ENCODE measurements around the gene MZF1. TPM values are rescaled to one million over a fixed set of nuclear protein-coding genes. Genes with fewer than 3 reads are reported as not detected.
A peak's percentile ranks its signal among the peaks of the same experiment; 100 is the strongest.

The MZF1 gene
- total and polyA plus RNA-seq, 10 of the 15 experiments (the other 5 are each of a cell fraction or from before 2014, with no cell fraction given), result 0.38 to 14.7 (median 7.2) TPM

DNA sequence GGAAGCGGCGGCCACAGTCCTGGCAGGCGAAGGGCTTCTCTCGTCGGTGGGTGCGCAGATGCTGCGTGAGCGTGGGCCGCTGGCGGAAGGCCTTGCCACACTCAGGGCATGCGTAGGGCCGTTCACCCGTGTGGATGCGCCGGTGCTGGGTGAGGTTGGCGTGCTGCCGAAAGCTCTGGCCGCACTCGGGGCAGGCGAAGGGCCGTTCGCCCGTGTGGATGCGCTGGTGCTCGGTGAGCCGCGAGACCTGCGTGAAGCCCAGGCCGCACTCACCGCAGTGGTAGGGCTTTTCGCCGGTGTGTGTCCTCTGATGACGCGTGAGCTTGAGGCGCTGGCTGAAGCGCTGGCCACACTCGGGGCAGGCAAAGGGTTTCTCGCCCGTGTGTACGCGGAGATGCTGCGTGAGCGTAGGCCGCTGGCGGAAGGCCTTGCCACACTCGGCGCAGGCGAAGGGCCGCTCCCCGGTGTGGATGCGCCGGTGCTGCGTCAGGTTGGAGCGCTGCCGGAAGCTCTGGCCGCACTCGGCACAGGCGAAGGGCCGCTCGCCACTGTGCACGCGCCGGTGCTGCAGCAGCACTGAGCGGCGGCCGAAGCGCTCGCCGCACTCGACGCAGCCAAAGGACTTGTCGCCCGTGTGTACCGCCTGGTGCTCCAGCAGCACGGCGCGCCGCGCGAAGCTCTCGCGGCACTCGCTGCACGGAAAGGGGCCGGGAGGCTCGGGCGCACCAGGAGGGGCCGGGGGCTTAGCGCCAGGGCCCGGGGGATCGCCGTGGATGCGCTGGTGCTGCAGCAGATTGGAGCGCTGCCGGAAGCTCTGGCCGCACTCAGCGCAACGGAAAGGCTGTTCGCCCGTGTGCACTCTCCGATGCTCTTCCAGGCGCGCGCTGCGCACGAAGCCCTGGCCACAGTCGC lies 10.8 kb downstream of the MZF1 start (continued):
- TF ChIP-seq, protein P1, sequence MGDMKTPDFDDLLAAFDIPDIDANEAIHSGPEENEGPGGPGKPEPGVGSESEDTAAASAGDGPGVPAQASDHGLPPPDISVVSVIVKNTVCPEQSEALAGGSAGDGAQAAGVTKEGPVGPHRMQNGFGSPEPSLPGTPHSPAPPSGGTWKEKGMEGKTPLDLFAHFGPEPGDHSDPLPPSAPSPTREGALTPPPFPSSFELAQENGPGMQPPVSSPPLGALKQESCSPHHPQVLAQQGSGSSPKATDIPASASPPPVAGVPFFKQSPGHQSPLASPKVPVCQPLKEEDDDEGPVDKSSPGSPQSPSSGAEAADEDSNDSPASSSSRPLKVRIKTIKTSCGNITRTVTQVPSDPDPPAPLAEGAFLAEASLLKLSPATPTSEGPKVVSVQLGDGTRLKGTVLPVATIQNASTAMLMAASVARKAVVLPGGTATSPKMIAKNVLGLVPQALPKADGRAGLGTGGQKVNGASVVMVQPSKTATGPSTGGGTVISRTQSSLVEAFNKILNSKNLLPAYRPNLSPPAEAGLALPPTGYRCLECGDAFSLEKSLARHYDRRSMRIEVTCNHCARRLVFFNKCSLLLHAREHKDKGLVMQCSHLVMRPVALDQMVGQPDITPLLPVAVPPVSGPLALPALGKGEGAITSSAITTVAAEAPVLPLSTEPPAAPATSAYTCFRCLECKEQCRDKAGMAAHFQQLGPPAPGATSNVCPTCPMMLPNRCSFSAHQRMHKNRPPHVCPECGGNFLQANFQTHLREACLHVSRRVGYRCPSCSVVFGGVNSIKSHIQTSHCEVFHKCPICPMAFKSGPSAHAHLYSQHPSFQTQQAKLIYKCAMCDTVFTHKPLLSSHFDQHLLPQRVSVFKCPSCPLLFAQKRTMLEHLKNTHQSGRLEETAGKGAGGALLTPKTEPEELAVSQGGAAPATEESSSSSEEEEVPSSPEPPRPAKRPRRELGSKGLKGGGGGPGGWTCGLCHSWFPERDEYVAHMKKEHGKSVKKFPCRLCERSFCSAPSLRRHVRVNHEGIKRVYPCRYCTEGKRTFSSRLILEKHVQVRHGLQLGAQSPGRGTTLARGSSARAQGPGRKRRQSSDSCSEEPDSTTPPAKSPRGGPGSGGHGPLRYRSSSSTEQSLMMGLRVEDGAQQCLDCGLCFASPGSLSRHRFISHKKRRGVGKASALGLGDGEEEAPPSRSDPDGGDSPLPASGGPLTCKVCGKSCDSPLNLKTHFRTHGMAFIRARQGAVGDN (IDR thresholded peaks at IDR 0.05), result peak; percentile 80
- TF ChIP-seq KDM1A (IDR thresholded peaks at IDR 0.05; ENCODE audit: borderline replicate concordance) (no peak), DPF2 (IDR thresholded peaks at IDR 0.05) (peak; percentile 77; the same call in 1 of the 2 replicates), EZH2 (IDR thresholded peaks at IDR 0.05; ENCODE audit: borderline replicate concordance, control insufficient read depth, low read depth, low read length) (no peak), CREM (IDR thresholded peaks at IDR 0.05; ENCODE audit: low read depth) (0 out of 2 replicates have a peak, but pooled peaks have one; percentile 31), GATAD2B (conservative IDR thresholded peaks at IDR 0.05; ENCODE audit: low read depth) (0 out of 2 replicates have a peak, but pooled peaks have one; percentile 45), ZNF217 (IDR thresholded peaks at IDR 0.05) (no peak), SUPT20H (IDR thresholded peaks at IDR 0.05; ENCODE audit: borderline replicate concordance, control insufficient read depth, low read depth, low read length) (no peak), RFX5 (IDR thresholded peaks at IDR 0.05; ENCODE audit: low read depth, low read length) (no peak), HDAC6 (IDR thresholded peaks at IDR 0.05; ENCODE audit: unreplicated experiment) (peak; percentile 98), SMARCA5 (IDR thresholded peaks at IDR 0.05) (no peak), MEF2B (IDR thresholded peaks at IDR 0.05; ENCODE audit: partially characterized antibody, poor library complexity, severe bottlenecking) (no peak), MXI1 (IDR thresholded peaks at IDR 0.05; ENCODE audit: low read depth, low read length) (0 out of 2 replicates have a peak, but pooled peaks have one; percentile 31), MTA3 (IDR thresholded peaks at IDR 0.05; ENCODE audit: borderline replicate concordance, low read length) (no peak), IKZF1 (conservative IDR thresholded peaks at IDR 0.05) (peak; percentile 57)
- TF ChIP-seq, protein P2, sequence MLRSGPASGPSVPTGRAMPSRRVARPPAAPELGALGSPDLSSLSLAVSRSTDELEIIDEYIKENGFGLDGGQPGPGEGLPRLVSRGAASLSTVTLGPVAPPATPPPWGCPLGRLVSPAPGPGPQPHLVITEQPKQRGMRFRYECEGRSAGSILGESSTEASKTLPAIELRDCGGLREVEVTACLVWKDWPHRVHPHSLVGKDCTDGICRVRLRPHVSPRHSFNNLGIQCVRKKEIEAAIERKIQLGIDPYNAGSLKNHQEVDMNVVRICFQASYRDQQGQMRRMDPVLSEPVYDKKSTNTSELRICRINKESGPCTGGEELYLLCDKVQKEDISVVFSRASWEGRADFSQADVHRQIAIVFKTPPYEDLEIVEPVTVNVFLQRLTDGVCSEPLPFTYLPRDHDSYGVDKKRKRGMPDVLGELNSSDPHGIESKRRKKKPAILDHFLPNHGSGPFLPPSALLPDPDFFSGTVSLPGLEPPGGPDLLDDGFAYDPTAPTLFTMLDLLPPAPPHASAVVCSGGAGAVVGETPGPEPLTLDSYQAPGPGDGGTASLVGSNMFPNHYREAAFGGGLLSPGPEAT (IDR thresholded peaks at IDR 0.05; ENCODE audit: low read depth), result no peak
- TF ChIP-seq, protein P3, sequence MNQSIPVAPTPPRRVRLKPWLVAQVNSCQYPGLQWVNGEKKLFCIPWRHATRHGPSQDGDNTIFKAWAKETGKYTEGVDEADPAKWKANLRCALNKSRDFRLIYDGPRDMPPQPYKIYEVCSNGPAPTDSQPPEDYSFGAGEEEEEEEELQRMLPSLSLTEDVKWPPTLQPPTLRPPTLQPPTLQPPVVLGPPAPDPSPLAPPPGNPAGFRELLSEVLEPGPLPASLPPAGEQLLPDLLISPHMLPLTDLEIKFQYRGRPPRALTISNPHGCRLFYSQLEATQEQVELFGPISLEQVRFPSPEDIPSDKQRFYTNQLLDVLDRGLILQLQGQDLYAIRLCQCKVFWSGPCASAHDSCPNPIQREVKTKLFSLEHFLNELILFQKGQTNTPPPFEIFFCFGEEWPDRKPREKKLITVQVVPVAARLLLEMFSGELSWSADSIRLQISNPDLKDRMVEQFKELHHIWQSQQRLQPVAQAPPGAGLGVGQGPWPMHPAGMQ (IDR thresholded peaks at IDR 0.05; ENCODE audit: borderline replicate concordance), result no peak
- TF ChIP-seq, protein P4, sequence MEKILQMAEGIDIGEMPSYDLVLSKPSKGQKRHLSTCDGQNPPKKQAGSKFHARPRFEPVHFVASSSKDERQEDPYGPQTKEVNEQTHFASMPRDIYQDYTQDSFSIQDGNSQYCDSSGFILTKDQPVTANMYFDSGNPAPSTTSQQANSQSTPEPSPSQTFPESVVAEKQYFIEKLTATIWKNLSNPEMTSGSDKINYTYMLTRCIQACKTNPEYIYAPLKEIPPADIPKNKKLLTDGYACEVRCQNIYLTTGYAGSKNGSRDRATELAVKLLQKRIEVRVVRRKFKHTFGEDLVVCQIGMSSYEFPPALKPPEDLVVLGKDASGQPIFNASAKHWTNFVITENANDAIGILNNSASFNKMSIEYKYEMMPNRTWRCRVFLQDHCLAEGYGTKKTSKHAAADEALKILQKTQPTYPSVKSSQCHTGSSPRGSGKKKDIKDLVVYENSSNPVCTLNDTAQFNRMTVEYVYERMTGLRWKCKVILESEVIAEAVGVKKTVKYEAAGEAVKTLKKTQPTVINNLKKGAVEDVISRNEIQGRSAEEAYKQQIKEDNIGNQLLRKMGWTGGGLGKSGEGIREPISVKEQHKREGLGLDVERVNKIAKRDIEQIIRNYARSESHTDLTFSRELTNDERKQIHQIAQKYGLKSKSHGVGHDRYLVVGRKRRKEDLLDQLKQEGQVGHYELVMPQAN (conservative IDR thresholded peaks at IDR 0.05), result no peak
- TF ChIP-seq, protein P5, sequence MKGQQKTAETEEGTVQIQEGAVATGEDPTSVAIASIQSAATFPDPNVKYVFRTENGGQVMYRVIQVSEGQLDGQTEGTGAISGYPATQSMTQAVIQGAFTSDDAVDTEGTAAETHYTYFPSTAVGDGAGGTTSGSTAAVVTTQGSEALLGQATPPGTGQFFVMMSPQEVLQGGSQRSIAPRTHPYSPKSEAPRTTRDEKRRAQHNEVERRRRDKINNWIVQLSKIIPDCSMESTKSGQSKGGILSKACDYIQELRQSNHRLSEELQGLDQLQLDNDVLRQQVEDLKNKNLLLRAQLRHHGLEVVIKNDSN (IDR thresholded peaks at IDR 0.05; ENCODE audit: borderline replicate concordance, extremely low read length, insufficient read depth, low read depth, low read length), result no peak
